ENCODE data around the gene PHLPP1. TPM values are rescaled to one million over a fixed set of nuclear protein-coding genes. Genes with fewer than 3 reads are reported as not detected.

PHLPP1 gene
- total RNA-seq, 1 experiment from 2014 or later, result 14.7 TPM

DNA sequence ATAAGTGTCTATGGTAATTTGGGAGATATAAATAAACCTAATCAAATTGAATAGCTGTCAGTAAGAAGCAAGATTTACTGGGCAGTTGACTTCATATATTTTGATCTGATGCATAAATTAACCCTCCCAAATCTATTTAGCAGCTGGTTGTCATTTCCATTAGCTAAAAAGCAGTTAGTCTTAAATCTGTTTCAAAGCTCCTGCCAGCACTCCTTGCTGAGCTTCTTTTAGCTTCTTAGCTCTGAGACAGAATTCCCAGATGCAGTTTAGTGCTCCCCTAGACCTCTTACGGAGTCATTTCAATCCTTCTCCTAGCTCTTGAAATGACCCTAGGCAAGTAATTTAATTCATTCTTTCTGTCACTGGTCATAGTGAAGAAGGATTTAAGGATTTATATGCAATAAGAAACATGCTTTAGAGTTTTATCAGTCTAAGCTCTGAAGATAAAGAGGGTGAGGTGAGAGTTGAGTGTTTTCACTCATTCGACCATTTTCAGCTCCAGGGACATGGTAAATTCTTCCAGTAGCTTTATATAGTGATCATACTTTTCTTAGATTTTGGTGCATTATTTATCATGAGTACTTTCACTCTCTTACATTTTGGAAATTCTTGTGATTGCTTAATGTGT, 98.9 kb downstream of the PHLPP1 start:
- no peaks in the 10 kb centered on the region for H4K20me1 ChIP-seq (ENCODE audit: insufficient read depth)
- no peaks in the 10 kb centered on the region for H3K9me2 ChIP-seq (ENCODE audit: insufficient read depth)
- H3K4me3 ChIP-seq (replicated peaks in 1 of 2; ENCODE audit: low read depth in 1 of 2, low read length in 2 of 2), result no peak overlapping the region
- no peak overlapping the region for H3K4me2 ChIP-seq (ENCODE audit: low read length)
- ChIA-PET RAD21 (ENCODE audit: low non-redundant PET in 1 of 2, low total read pairs in 2 of 2, uncharacterized antibody in 2 of 2, unreplicated experiment in 2 of 2) (no interaction called here), POLR2A (no interaction called here), CTCF (no interaction called here)
- ATAC-seq, result no peak
- H3K9ac ChIP-seq (ENCODE audit: low read length), result no peak overlapping the region
- H3K79me2 ChIP-seq (ENCODE audit: insufficient read depth, low read length), result no peaks in the 10 kb centered on the region
- H3K27me3 ChIP-seq (ENCODE audit: insufficient read depth, low read length), result no peaks in the 10 kb centered on the region
- TF ChIP-seq FOSL1 (IDR thresholded peaks at IDR 0.05; ENCODE audit: low read depth) (no peak), JUND (IDR thresholded peaks at IDR 0.05) (no peak), CEBPB (IDR thresholded peaks at IDR 0.05; ENCODE audit: low read depth) (no peak)
- TF ChIP-seq, protein P1, sequence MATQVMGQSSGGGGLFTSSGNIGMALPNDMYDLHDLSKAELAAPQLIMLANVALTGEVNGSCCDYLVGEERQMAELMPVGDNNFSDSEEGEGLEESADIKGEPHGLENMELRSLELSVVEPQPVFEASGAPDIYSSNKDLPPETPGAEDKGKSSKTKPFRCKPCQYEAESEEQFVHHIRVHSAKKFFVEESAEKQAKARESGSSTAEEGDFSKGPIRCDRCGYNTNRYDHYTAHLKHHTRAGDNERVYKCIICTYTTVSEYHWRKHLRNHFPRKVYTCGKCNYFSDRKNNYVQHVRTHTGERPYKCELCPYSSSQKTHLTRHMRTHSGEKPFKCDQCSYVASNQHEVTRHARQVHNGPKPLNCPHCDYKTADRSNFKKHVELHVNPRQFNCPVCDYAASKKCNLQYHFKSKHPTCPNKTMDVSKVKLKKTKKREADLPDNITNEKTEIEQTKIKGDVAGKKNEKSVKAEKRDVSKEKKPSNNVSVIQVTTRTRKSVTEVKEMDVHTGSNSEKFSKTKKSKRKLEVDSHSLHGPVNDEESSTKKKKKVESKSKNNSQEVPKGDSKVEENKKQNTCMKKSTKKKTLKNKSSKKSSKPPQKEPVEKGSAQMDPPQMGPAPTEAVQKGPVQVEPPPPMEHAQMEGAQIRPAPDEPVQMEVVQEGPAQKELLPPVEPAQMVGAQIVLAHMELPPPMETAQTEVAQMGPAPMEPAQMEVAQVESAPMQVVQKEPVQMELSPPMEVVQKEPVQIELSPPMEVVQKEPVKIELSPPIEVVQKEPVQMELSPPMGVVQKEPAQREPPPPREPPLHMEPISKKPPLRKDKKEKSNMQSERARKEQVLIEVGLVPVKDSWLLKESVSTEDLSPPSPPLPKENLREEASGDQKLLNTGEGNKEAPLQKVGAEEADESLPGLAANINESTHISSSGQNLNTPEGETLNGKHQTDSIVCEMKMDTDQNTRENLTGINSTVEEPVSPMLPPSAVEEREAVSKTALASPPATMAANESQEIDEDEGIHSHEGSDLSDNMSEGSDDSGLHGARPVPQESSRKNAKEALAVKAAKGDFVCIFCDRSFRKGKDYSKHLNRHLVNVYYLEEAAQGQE (IDR thresholded peaks at IDR 0.05; ENCODE audit: low read depth), result no peak
- TF ChIP-seq, protein P2, sequence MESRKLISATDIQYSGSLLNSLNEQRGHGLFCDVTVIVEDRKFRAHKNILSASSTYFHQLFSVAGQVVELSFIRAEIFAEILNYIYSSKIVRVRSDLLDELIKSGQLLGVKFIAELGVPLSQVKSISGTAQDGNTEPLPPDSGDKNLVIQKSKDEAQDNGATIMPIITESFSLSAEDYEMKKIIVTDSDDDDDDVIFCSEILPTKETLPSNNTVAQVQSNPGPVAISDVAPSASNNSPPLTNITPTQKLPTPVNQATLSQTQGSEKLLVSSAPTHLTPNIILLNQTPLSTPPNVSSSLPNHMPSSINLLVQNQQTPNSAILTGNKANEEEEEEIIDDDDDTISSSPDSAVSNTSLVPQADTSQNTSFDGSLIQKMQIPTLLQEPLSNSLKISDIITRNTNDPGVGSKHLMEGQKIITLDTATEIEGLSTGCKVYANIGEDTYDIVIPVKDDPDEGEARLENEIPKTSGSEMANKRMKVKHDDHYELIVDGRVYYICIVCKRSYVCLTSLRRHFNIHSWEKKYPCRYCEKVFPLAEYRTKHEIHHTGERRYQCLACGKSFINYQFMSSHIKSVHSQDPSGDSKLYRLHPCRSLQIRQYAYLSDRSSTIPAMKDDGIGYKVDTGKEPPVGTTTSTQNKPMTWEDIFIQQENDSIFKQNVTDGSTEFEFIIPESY (IDR thresholded peaks at IDR 0.05; ENCODE audit: extremely low read depth, insufficient replicate concordance, low read length), result no peak
- no peaks in the 10 kb centered on the region for H3K9me3 ChIP-seq (ENCODE audit: control insufficient read depth in 1 of 2, insufficient read depth in 1 of 2, low read depth in 1 of 2, low read length in 2 of 2)
- intact Hi-C loops (cut with micrococcal nuclease), result no loop called here
- H2AFZ ChIP-seq (ENCODE audit: low read depth, low read length, poor library complexity, severe bottlenecking), result no peak overlapping the region
- no peaks in the 10 kb centered on the region for H3K4me1 ChIP-seq (ENCODE audit: control insufficient read depth in 1 of 2, insufficient read depth in 2 of 2, low read length in 2 of 2)
- no peak for DNase-seq (ENCODE audit: low read depth, low spot score)
- H3K27ac ChIP-seq (ENCODE audit: low read depth, low read length), result no peak overlapping the region
- H3K36me3 ChIP-seq (ENCODE audit: control insufficient read depth in 1 of 2, insufficient read depth in 2 of 2, low read length in 2 of 2), result no peaks in the 10 kb centered on the region
- BruUV-seq (replicated peaks), result no TSS peak

All from HCT116 (cell line).